SU-DHL-6 (cell line): Measurements from ENCODE around the gene YTHDF1.

Experiments used
- EZH2phosphoT487 ChIP-seq: fragments of 200-600 bp; sonication (generic), shearing (Covaris generic); conservative IDR thresholded peaks from 2 replicates; pipeline ENCODE4 v1.6.1; 2018; ENCODE audit warnings: mild to moderate bottlenecking, antibody characterized with exemption, low read length, moderate library complexity, mixed read lengths
- TF ChIP-seq, protein P1 (sequence below): fragments of 200-600 bp; sonication (generic); IDR thresholded peaks from one replicate; pipeline ENCODE4 v1.5.1; 2017; ENCODE audit warnings: antibody characterized with exemption, mild to moderate bottlenecking, low read length, moderate library complexity; ENCODE audit not compliant: insufficient read depth, poor library complexity, severe bottlenecking

DNA sequence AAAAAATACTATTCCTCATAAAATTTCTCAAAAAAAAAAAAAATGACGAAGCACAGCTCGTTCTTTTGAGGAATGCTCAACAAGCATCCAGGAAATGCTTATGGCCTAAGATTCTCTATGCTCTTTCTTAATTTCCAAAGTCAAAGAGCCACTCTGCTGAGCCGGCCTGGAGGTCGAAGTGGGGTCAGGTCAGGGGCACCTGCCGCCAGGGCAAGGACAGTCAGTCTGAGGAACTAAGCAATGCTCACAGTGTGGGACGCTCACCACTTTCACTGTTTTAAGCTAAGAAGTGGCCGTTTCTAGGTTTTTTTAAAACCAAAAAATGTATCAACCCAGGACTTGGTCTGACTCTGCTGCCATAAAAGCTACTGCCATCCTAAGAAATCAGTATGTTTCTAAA is 17.3 kb downstream of the YTHDF1 start:
- TF ChIP-seq, protein P1, sequence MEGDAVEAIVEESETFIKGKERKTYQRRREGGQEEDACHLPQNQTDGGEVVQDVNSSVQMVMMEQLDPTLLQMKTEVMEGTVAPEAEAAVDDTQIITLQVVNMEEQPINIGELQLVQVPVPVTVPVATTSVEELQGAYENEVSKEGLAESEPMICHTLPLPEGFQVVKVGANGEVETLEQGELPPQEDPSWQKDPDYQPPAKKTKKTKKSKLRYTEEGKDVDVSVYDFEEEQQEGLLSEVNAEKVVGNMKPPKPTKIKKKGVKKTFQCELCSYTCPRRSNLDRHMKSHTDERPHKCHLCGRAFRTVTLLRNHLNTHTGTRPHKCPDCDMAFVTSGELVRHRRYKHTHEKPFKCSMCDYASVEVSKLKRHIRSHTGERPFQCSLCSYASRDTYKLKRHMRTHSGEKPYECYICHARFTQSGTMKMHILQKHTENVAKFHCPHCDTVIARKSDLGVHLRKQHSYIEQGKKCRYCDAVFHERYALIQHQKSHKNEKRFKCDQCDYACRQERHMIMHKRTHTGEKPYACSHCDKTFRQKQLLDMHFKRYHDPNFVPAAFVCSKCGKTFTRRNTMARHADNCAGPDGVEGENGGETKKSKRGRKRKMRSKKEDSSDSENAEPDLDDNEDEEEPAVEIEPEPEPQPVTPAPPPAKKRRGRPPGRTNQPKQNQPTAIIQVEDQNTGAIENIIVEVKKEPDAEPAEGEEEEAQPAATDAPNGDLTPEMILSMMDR = no peak
- no peak for TF ChIP-seq EZH2phosphoT487
